GM18499 (cell line): ENCODE data around the gene VPS37B.
"Not testable (repeated sequence)": the region's sequence is repeated elsewhere in the genome, so short reads cannot be mapped to it uniquely, and the experiment has no call there.

Experiments
- ATAC-seq: cut with Tn5 transposase; IDR thresholded peaks from one replicate; pipeline ENCODE4 v1.9.1; 2021; ENCODE audit warnings: moderate number of reproducible peaks; ENCODE audit not compliant: insufficient read depth, unreplicated experiment

VPS37B gene

GRCh38 chr12:122909442-122910288 lies 13.7 kb upstream of the VPS37B start:
- ATAC-seq = no peak

GRCh38 chr12:122908915-122909314 lies 13.0 kb upstream of the VPS37B start:
- no peak for ATAC-seq

DNA sequence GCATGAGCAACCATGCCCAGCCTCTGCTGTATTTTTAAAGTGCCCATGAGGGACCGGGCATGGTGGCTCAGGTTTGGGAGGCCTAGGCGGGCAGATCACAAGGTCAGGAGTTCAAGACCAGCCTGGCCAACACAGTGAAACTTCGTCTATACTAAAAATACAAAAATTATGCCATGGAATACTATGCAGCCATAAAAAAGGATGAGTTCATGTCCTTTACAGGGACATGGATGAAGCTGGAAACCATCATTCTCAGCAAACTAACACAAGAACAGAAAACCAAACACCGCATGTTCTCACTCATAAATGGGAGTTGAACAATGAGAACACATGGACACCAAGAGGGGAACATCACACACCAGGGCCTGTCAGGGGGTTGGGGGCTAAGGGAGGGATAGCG lies 9.3 kb upstream of the VPS37B start:
- not testable (repeated sequence) for ATAC-seq

DNA sequence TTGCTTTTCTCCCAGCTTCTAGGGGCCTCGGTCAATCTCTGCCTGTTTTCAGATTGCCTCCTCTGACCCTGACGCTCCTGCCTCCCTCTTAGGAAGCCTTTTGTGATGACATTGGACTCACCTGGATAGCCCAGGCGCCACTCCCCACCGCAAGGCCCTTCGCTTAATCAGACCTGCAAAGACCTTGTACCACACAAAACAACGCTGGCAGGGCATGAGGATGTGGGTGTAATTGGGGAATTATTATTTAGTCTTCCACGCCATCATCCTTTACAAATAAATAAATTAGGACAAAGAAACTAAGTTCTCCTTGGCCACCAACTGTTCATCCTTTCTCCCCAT lies 7.7 kb upstream of the VPS37B start:
- no peak for ATAC-seq

GRCh38 chr12:122902854-122903692 lies 7.1 kb upstream of the VPS37B start:
- ATAC-seq = no peak

- ATAC-seq = no peak
These were observed 4.0 kb upstream of the VPS37B start for GRCh38 chr12:122899887-122900286.

GRCh38 chr12:122896662-122897061 lies 738 bp upstream of the VPS37B start:
- ATAC-seq = no peak

DNA sequence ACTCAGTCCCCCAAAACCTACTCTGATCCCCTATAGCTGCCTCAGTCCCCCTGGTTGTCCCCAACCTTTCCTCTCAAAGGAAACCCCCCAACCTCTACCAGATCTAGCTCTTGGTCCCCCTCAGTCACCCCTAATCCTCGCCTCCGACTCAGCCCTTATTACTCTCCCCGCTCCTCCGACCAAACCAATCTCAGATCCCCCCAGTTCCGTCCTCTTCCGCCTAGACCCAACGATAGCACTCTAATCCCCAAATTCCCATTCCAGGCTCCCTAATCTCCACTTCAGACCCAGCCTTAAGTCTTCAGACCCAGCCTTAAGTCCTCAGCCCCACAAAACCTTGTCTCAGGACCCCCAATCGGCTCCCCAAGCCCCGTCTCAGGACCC lies 612 bp downstream of the VPS37B start:
- no peak for ATAC-seq

GRCh38 chr12:122894193-122895121 lies 1.5 kb downstream of the VPS37B start:
- ATAC-seq = no peak

- ATAC-seq = no peak
These were observed 2.4 kb downstream of the VPS37B start for GRCh38 chr12:122893208-122894153.

GRCh38 chr12:122892724-122893123 lies 3.2 kb downstream of the VPS37B start:
- ATAC-seq = not testable (repeated sequence)

- no peak for ATAC-seq
These were observed 4.0 kb downstream of the VPS37B start for GRCh38 chr12:122891661-122892525.

- no peak for ATAC-seq
These were observed 6.0 kb downstream of the VPS37B start for GRCh38 chr12:122889761-122890520.

- no peak for ATAC-seq
These were observed 7.6 kb downstream of the VPS37B start for GRCh38 chr12:122888232-122888752.

DNA sequence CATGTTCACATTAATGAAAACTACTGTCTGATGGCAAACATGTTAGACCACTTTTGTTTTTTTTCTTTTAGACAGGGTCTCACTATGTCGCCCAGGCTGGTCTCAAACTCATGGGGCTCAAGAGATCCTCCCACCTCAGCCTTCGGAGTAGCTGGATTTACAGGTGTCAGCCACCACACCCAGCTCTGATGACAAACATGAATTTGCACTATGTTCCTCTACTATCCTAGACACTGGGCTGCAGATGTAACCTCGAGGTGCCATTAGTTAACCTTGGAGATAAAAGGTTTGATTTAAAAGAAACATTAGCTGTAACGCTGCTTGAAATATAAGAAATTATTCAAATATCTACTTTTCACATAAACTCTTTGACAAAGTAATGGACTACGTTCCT lies 8.1 kb downstream of the VPS37B start:
- ATAC-seq = no peak

- peak; percentile 66 for ATAC-seq
These were observed 8.8 kb downstream of the VPS37B start for GRCh38 chr12:122886851-122887818.
